DOHH2 (cell line): Measurements from ENCODE around the gene MEGF8.

ENCODE experiments used
- EZH2phosphoT487 ChIP-seq: fragments of 200-600 bp; sonication (generic); IDR thresholded peaks from 2 replicates; pipeline ENCODE4 v1.6.1; 2017; ENCODE audit warnings: borderline replicate concordance, mild to moderate bottlenecking, antibody characterized with exemption, low read length, moderate library complexity, mixed read lengths
- TF ChIP-seq, protein P1 (sequence below): fragments of 200-600 bp; sonication (generic); IDR thresholded peaks from one replicate; pipeline ENCODE4 v1.5.1; 2014; ENCODE audit warnings: antibody characterized with exemption, mild to moderate bottlenecking, low read depth, low read length; ENCODE audit not compliant: poor library complexity, severe bottlenecking

DNA sequence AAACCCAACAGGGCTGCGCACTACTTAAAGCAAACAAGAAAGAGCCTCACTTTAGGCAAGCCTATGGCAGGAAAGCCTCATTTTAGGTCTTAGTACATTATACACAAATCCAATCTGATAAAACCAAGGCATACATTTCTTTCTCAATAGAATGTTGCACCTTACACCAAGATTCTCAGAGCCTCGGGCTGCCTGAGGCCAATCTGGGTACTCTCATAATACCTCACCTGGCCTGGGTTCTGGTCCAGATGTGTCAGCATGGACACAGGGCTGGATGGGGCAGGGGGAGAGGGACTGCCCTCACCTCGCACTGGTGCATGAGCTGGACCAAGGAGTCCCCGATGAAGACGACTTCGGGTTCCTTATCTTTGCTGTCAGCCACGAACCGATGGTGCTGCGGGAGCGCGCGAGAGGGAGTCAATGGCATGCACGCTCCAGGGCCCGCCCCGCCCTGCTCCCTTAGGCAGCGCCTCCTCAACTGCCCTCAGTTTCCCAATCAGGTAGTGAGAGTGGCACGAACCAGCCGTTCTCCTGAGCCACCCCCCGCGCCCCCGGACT lies 23.7 kb upstream of the MEGF8 start, which contains the start of gene PRR19:
- TF ChIP-seq, protein P1, sequence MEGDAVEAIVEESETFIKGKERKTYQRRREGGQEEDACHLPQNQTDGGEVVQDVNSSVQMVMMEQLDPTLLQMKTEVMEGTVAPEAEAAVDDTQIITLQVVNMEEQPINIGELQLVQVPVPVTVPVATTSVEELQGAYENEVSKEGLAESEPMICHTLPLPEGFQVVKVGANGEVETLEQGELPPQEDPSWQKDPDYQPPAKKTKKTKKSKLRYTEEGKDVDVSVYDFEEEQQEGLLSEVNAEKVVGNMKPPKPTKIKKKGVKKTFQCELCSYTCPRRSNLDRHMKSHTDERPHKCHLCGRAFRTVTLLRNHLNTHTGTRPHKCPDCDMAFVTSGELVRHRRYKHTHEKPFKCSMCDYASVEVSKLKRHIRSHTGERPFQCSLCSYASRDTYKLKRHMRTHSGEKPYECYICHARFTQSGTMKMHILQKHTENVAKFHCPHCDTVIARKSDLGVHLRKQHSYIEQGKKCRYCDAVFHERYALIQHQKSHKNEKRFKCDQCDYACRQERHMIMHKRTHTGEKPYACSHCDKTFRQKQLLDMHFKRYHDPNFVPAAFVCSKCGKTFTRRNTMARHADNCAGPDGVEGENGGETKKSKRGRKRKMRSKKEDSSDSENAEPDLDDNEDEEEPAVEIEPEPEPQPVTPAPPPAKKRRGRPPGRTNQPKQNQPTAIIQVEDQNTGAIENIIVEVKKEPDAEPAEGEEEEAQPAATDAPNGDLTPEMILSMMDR, result no peak
- no peak for TF ChIP-seq EZH2phosphoT487
